OCI-LY3 (cell line): Measurements from ENCODE around the gene COCH.

Experiments used
- EZH2phosphoT487 ChIP-seq: fragments of 200-600 bp; shearing (Covaris generic); IDR thresholded peaks from 2 replicates; pipeline ENCODE4 v1.6.1; 2018; ENCODE audit warnings: antibody characterized with exemption, mixed run types, low read depth
- TF ChIP-seq, protein P1 (sequence below): fragments of 200-600, 300-600 bp; sonication (generic); IDR thresholded peaks from 2 replicates; pipeline ENCODE4 v1.5.1; 2014; ENCODE audit warnings: antibody characterized with exemption, low read length, low read depth

DNA sequence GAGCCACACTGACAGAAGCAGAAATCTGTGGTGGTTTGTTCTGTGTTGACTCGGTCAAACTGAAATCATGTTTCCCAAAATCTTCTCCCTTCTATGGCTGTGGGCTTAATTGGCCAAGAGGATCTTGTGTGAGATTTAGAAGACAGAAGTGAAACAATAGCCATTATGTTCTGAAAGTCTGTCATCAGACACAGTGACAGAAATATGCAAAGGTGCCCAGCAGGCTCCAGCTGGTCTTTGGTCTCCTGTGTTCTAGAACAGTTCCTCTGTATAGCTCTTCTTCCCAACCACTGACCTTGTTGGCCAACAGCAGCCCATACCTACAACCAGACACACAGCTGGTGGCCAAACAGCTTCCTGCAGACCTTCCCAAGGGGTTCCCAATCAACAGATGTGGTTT lies 25.0 kb upstream of the COCH start:
- TF ChIP-seq, protein P1, sequence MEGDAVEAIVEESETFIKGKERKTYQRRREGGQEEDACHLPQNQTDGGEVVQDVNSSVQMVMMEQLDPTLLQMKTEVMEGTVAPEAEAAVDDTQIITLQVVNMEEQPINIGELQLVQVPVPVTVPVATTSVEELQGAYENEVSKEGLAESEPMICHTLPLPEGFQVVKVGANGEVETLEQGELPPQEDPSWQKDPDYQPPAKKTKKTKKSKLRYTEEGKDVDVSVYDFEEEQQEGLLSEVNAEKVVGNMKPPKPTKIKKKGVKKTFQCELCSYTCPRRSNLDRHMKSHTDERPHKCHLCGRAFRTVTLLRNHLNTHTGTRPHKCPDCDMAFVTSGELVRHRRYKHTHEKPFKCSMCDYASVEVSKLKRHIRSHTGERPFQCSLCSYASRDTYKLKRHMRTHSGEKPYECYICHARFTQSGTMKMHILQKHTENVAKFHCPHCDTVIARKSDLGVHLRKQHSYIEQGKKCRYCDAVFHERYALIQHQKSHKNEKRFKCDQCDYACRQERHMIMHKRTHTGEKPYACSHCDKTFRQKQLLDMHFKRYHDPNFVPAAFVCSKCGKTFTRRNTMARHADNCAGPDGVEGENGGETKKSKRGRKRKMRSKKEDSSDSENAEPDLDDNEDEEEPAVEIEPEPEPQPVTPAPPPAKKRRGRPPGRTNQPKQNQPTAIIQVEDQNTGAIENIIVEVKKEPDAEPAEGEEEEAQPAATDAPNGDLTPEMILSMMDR: no peak
- no peak for TF ChIP-seq EZH2phosphoT487
